Stimulated activated CD4-positive, alpha-beta T cell treated with anti-CD3 and anti-CD28 coated beads, Interleukin-15, amount 100 ng/mL, for 48 hours (primary cell): Measurements from ENCODE around the gene POU5F1.

Experiments used
- DNase-seq, 2 donors: peaks; one replicate each; pipeline ENCODE4 v3.0.0-alpha.2; 2020; ENCODE audit warnings: low read depth in 2 of 2

POU5F1 gene

GRCh38 chr6:31115941-31116560 lies 54.4 kb downstream of the POU5F1 start:
- DNase-seq = no peak

- no peak for DNase-seq
These were observed 55.3 kb downstream of the POU5F1 start for GRCh38 chr6:31114970-31115849.

GRCh38 chr6:31114541-31114878 lies 56.0 kb downstream of the POU5F1 start, which contains the start of gene PSORS1C1:
Gene PSORS1C1, plus strand, starts transcription at chr6:31114800. Its CDS starts 14,833 bp downstream, at chr6:31129633.
- no peak for DNase-seq
